ENCODE data around the gene ALX4.

The ALX4 gene

GRCh38 chr11:44224867-44225501 is 85.0 kb downstream of the ALX4 start:
- FAIRE-seq (no peak), DNase-seq (ENCODE audit: insufficient read length) (no peak)
- TF ChIP-seq POLR2AphosphoS5 (IDR thresholded peaks at IDR 0.05; ENCODE audit: low read depth, low read length): no peak
- TF ChIP-seq POLR2A (IDR thresholded peaks at IDR 0.05; ENCODE audit: low read depth, low read length): no peak
- no peak for TF ChIP-seq TAF1 (IDR thresholded peaks at IDR 0.05; ENCODE audit: borderline replicate concordance, low read depth, low read length)

GRCh38 chr11:44223238-44223637 is 86.7 kb downstream of the ALX4 start:
- DNase-seq (ENCODE audit: insufficient read length) (no peak), FAIRE-seq (no peak)
- no peak for TF ChIP-seq POLR2A (IDR thresholded peaks at IDR 0.05; ENCODE audit: low read depth, low read length)
- TF ChIP-seq POLR2AphosphoS5 (IDR thresholded peaks at IDR 0.05; ENCODE audit: low read depth, low read length): no peak
- TF ChIP-seq TAF1 (IDR thresholded peaks at IDR 0.05; ENCODE audit: borderline replicate concordance, low read depth, low read length): no peak

- no peak for DNase-seq (ENCODE audit: insufficient read length)
- TF ChIP-seq POLR2A (IDR thresholded peaks at IDR 0.05; ENCODE audit: low read depth, low read length) (no peak), TAF1 (IDR thresholded peaks at IDR 0.05; ENCODE audit: borderline replicate concordance, low read depth, low read length) (no peak), POLR2AphosphoS5 (IDR thresholded peaks at IDR 0.05; ENCODE audit: low read depth, low read length) (no peak)
- no peak for FAIRE-seq
Observed at GRCh38 chr11:44221992-44222391, 87.9 kb downstream of the ALX4 start.

GRCh38 chr11:44221456-44221855 is 88.5 kb downstream of the ALX4 start:
- TF ChIP-seq TAF1 (IDR thresholded peaks at IDR 0.05; ENCODE audit: borderline replicate concordance, low read depth, low read length): no peak
- FAIRE-seq (no peak), DNase-seq (ENCODE audit: insufficient read length) (no peak)

- DNase-seq (ENCODE audit: insufficient read length): no peak
- TF ChIP-seq POLR2AphosphoS5 (IDR thresholded peaks at IDR 0.05; ENCODE audit: low read depth, low read length) (no peak), TAF1 (IDR thresholded peaks at IDR 0.05; ENCODE audit: borderline replicate concordance, low read depth, low read length) (no peak), POLR2A (IDR thresholded peaks at IDR 0.05; ENCODE audit: low read depth, low read length) (no peak)
- FAIRE-seq: no peak
Observed at GRCh38 chr11:44219830-44220796, 89.8 kb downstream of the ALX4 start.

GRCh38 chr11:44217432-44217831 is 92.5 kb downstream of the ALX4 start:
- no peak for DNase-seq (ENCODE audit: insufficient read length)

GRCh38 chr11:44213148-44213547 is 96.8 kb downstream of the ALX4 start:
- DNase-seq (ENCODE audit: insufficient read length): no peak
- FAIRE-seq: no peak
- TF ChIP-seq POLR2AphosphoS5 (IDR thresholded peaks at IDR 0.05; ENCODE audit: low read depth, low read length): no peak
- no peak for TF ChIP-seq POLR2A (IDR thresholded peaks at IDR 0.05; ENCODE audit: low read depth, low read length)
- TF ChIP-seq TAF1 (IDR thresholded peaks at IDR 0.05; ENCODE audit: borderline replicate concordance, low read depth, low read length): no peak

More at GRCh38 chr11:44217432-44217831, 92.5 kb downstream of the ALX4 start:
- no peak for TF ChIP-seq POLR2AphosphoS5 (IDR thresholded peaks at IDR 0.05; ENCODE audit: low read depth, low read length)
- TF ChIP-seq TAF1 (IDR thresholded peaks at IDR 0.05; ENCODE audit: borderline replicate concordance, low read depth, low read length): no peak
- TF ChIP-seq POLR2A (IDR thresholded peaks at IDR 0.05; ENCODE audit: low read depth, low read length): no peak
- no peak for FAIRE-seq

GRCh38 chr11:44212128-44212527 is 97.8 kb downstream of the ALX4 start:
- DNase-seq (ENCODE audit: insufficient read length) (no peak), FAIRE-seq (no peak)
- TF ChIP-seq POLR2AphosphoS5 (IDR thresholded peaks at IDR 0.05; ENCODE audit: low read depth, low read length): no peak
- no peak for TF ChIP-seq TAF1 (IDR thresholded peaks at IDR 0.05; ENCODE audit: borderline replicate concordance, low read depth, low read length)
- no peak for TF ChIP-seq POLR2A (IDR thresholded peaks at IDR 0.05; ENCODE audit: low read depth, low read length)

Data from GM12892 (cell line).